HL-60/S4 treated with retinoic acid at 250 ng/mL for 4 days and 3 days (cell line): ENCODE data around the gene ZNF594.
"Not testable (repeated sequence)": the region's sequence is repeated elsewhere in the genome, so short reads cannot be mapped to it uniquely, and the experiment has no call there.

Source experiments
- in situ Hi-C: fragments of 300-500 bp; cut with MboI; formaldehyde crosslinking; loops from 2 replicates; pipeline ENCODE4 v1.7.0; 2022; ENCODE audit warnings: low sequenced_read_pairs

ZNF594 gene

DNA sequence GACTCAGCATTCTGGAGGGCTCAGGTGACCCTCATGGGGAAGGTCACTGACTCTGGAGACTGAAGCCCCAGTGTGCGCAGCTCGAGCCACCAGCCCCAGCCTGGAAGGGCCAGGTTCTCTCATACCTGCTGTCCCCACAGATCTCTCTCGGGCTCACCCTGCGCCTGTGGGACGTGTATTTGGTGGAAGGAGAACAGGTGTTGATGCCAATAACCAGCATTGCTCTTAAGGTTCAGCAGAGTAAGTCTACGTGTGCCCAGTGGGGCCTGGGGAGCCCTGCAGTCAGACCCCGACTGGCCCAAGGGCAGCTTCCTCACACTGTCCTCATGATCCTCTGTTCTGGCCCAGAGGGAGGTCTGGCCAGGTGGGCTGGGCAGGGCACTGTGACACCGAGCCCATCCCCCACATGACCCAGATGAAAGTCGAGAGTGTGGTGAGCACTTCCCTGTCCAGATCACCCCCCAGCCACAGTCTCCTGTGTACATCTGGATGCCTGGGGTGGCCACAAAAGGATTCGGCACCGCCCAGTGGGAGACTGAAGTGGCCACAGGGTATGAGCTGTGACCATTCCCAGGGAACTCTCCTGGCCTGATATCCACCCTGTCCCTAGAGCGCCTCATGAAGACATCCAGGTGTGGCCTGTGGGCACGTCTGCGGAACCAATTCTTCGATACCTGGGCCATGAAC lies 54.0 kb downstream of the ZNF594 start:
- in situ Hi-C loops: not testable (repeated sequence)

DNA sequence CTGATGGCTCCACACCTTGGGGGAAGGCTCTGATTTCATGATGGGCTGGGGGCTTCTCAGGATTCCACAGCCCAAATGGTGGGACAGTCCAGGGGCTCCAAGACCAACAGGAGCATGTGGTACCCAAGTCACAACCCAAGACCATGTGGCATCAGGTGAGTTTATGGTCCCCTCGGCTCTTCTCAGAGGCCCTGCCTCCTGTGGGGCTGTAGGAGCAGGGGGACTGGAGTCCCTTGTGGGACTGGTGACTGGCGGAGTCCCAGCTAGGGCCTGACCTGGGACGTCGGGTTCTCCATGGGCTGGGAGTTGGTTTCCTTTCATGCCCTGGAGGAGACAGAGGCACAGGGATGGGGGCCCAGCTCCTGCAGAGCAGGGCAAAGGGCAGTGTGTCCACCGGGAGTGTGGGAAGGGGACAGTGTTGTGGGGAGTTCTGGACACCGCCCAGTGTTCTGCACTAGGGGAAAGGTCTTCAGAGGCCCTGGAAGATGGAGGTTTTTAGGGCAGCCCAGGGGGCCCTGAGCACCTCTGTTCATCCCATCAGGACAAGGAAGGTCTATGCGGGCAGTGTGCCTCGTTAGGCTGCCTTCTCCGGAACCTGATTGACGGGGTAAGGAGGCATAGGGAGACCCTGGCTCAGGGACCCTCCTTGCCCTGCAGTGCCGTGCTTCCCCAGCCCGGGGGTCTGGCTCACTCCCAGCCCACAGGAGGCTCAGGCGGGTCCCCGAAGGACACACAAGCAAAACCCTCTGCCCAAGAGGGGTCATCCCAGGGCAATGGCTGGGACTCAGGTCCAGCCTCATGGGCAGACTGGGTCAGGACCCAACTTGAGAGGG lies 54.9 kb downstream of the ZNF594 start:
- in situ Hi-C loops: not testable (repeated sequence)

DNA sequence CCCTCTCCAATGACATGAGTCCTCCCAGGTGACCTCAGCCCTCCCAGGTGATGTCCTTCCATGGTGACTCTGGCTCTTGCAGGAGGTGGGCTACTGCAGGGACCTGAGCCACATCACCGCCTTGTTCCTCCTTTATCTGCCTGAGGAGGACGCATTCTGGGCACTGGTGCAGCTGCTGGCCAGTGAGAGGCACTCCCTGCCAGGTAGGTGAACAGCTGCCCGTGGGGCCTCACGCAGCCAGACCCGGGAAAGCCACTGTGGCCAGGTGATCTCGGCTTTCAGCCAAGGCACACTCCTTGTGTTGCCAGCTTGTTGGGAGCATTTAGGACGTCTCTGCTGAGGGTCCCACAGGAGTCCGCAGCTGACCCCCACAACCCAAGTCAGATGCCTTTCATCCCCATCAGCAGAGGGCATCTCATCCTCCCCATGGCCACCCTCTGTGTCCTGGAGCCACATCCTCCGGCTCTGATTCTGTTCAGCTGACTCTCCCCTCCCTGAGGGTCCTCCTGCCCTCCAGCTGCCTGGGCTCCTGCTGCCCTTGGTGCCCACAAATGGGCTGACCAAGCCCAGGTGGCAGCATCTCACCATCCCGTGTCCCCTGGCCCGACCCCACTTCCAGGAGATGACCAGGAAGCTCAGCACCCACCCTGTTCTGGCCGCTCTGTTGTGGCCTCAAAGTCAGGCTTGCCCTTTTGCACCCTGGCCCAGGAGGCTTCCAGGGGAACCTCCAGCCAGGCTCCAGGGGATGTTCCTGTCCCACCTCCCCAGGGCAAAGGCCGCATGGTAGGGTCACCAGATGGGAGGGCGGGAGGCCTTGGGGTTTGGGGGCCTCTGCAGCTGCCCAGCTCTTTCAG lies 55.7 kb downstream of the ZNF594 start:
- in situ Hi-C loops: no loop called here

DNA sequence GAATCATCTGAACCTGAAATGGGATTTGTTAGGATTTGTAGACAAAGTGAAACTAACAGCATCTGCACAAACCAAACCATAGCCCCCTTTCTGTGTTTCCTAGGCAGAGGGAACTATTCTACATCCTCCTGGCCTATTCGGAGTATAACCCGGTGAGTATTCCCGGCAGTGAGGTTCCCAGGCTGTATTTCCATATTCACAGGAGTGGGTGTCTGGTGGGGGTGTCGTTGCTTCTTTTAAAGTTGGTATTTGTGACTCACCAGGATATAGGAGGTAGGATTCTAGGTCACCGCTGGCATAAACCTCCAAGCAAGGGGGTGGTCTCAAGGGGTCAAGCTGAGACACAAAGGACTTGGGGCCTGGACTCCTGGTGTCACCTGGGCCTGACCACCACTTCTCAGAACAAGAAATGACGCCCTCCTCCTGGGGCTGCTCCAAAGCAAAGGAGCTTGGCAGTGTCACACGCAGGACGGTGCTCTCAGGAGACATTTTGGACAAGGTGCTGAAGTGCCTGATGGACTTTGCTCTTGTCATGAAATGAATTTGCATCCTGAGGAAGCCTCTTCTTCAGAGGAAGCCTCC lies 56.4 kb downstream of the ZNF594 start:
- in situ Hi-C loops: not testable (repeated sequence)

DNA sequence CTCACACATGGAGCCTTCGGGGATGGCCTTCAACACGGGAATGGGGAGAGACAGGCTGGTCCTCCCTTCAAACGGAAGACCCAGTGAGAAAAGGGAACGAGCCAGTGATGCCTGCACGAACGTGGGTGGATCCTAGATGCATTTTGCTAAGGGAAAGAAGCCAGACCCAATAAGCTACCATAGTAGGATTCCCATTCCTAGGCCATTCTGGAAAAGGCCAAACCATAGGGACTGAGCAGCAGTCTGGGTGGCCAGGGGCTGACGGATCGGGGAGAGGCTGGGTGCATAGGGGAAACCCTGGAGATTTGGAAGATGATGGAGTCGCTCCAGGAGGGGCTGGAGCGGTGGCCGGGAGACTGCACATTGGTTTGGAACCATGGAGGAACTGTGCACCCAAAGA lies 57.1 kb downstream of the ZNF594 start:
- in situ Hi-C loops: not testable (repeated sequence)

DNA sequence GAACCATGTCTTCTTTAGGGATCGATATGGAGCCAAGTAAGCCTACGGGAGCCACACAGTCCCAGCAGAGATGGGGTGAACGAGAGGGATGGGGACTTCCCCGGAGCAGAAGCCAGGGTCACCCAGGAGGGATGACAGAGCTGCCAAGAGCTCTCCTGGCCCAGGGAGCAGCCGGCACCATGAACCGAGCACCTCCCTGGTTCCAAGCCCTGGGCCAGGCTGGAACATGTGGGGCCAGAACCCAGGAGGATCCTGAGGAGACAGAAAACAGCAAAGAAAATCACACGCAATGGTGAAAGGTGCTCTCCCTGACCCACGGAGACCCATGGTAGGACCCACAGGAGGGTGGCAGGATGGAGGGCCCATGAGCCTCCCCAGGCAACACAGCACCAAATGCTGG lies 57.7 kb downstream of the ZNF594 start:
- in situ Hi-C loops: not testable (repeated sequence)

DNA sequence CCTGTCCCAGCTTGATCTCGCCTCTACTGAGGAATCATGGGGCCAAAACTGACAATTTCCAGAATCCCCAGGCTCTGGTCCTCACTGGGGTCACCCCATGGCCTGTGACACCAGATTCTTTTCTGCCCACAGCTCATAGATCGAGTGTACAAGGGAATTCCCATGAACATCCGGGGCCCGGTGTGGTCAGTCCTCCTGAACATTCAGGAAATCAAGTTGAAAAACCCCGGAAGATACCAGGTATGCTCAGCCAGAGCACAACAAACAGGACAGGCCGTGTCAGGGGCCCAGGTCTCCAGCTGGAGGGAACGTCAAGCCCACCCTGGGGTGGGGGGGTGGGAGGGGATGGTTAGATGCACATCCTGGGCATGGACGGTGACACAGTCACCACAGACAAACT lies 58.4 kb downstream of the ZNF594 start:
- in situ Hi-C loops: no loop called here

DNA sequence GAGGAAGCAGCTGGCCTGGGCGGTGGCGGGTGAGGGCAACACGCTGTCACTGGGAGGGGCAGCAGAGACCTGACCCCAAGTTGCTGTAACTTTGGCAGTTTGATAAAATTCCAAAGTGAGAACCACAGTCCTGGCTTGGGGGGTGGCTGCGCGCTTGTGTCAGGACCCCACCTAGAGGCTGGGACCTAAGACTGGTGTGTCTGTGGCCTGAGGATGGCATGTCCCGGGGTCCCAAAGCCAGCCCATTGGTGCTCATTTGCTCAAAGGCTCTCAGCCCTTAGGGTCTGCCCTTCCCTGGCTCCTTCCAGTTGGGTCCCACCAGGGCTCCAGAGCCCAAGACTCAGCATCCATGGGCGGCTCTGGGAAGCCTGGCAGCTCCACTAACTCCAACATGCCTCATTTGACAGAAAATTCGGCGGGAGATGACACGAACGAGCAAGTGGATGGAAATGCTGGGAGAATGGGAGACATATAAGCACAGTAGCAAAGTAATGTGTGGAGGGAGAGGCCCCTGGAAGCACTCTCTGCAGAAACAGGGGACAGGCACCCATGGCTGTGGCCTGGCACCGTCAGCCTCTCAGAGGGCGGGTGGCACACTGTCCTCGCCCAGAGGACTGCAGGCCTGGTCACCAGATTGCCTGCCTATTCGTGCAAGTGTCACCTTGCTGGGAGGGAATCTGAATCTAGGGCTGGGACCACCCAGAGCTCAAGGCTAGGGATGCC lies 59.0 kb downstream of the ZNF594 start:
- in situ Hi-C loops: not testable (repeated sequence)

DNA sequence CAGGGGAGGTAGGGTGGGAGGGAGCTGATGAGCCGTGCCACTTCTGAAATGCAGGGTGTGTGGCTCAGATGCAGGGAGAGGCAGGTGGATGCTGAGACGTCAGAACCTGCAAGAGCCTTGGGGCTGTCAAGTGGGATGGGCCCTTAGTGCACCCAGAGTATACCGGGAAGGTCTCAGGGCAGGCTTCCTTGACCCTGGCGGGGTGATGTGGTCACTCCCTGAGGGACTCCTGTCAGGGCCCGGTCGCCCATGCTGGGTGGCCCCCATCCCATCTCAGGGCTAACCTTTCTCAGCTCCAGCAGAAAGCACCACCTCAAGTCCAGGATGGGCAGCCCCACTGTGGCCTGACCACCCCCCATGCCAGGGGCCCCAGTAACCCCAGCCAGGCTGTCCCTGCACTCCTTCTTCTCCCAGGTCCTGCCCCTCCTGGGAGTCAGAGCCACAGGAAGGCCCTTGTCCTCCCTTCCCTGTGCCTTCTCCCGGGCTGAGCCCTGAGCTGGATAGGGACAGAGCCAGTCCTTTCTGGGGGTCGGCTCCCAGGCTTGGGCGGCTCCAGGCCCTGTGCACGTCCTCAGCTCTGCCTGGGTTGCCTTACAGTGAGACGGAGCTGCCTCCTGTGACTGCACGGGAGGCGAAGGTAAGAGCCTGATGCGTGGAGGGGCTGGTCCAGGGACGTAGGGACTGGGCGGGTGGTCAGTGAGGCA lies 59.7 kb downstream of the ZNF594 start:
- in situ Hi-C loops: not testable (repeated sequence)

DNA sequence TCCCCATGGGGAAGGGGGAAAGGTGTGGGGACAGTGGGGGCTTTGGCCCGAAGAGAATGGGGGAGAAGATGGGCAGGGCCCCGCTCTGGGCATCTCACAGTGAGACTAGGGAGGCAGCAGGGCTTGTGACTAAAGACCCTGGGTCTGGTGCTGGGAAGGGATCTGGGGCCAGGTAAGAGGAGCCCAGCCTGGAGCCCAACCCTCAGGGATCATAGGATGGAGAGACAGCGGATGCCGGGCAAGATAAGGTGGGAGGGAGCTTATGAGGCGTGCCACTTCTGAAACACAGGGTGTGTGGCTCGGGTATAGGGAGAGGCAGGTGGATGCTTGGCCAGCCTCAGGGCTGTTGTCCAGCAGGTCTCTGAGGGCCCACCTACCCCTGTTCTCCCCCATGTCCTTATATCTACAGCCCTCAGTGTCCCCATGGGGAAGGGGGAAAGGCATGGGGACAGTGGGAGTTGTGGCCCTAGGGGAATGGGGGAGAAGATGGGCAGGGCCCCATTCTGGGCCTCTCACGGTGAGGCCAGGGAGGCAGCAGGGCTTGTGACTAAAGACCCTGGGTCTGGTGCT lies 60.4 kb downstream of the ZNF594 start:
- in situ Hi-C loops: no loop called here

DNA sequence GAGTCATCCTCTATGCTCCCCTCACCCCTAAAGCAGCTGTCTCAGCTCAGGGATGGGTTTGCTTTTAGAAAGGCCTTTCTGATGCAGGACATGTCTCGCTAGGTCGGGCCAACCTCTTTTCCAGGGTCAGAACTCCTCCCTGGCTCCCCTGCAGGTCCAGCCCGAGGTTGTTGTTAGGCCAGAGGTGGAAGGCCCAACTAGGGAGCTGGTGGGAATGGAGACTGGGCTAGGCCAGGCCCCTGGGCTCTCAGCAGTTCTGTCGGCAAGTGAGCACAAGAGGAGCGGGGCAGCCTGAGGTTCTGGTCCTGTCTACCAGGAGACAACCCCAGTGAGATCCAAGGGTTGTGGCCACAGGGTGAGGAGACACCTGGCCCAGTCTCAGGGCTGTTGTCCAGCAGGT lies 61.0 kb downstream of the ZNF594 start:
- in situ Hi-C loops: not testable (repeated sequence)

DNA sequence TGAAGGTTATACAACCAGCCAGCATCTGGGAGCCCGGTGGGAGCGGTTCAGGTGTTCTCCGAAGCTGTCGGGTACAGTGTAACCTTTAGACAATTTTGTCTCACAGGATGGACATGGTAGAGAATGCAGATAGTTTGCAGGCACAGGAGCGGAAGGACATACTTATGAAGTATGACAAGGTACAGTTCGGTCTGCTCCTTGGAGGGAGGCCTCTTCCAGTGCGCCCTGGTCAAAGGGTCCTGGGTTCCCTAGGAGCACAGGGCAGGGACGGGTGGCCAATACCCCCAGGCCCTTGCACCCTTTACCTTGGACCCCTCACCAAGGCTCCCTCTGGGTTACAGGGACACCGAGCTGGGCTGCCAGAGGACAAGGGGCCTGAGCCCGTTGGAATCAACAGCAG lies 61.4 kb downstream of the ZNF594 start:
- in situ Hi-C loops: not testable (repeated sequence)

DNA sequence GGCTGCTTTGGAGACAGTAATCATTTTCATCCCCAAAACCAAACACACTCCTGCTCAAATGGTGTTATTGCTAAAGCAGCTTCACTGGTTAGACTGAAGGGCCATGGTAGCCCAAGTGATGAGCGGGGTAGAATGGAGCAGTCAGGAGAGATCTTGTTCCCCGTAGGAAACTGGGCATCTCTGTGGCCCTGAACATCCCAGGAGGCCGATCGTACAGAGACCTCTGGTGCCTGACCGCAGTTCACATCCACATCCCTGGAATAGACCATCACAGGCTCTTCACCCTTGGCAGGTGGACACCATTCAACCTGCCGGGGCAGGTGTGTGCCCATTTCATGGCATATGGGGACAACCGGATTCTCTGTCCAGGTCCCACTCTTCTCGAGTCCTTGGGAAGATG lies 61.9 kb downstream of the ZNF594 start:
- in situ Hi-C loops: not testable (repeated sequence)
